Uterus (tissue), 4 donors: ENCODE measurements around the gene JARID2. TPM values are rescaled to one million over a fixed set of nuclear protein-coding genes. Genes with fewer than 3 reads are reported as not detected.

ENCODE experiments used
- DNase-seq, 2 donors: peaks; one replicate each; pipeline ENCODE4 v3.0.0-alpha.2; 2019 to 2020
- H3K27ac ChIP-seq, 2 donors: fragments of 200-600 bp; sonication (generic); 1 replicate in 1 of 2; 2 replicates in 1 of 2; pipeline ENCODE4 v1.5.1; 2016 to 2018
- H3K27me3 ChIP-seq, 2 donors: fragments of 200-600 bp; sonication (generic); one replicate each; pipeline ENCODE4 v1.5.1; 2018 to 2019; ENCODE audit warnings: control low read depth in 1 of 2
- H3K36me3 ChIP-seq, 2 donors: fragments of 200-600 bp; sonication (generic); one replicate each; pipeline ENCODE4 v1.5.1; 2019; ENCODE audit warnings: control low read depth in 1 of 2
- H3K4me1 ChIP-seq, 2 donors: fragments of 200-600 bp; sonication (generic); one replicate each; pipeline ENCODE4 v1.5.1; 2018 to 2019; ENCODE audit warnings: control low read depth in 1 of 2
- H3K4me3 ChIP-seq, 2 donors: fragments of 200-600 bp; sonication (generic); 1 replicate in 1 of 2; 2 replicates in 1 of 2; pipeline ENCODE4 v1.5.1; 2018 to 2019; ENCODE audit warnings: mild to moderate bottlenecking in 1 of 2
- H3K9me3 ChIP-seq, 2 donors: fragments of 200-600 bp; sonication (generic); one replicate each; pipeline ENCODE4 v1.5.1; 2019; ENCODE audit warnings: control low read depth in 1 of 2
- POLR2A ChIP-seq, 2 donors: fragments of 450-650 bp; IDR thresholded peaks; one replicate each; pipeline ENCODE4 v1.6.1; 2016; ENCODE audit warnings: antibody characterized with exemption in 2 of 2, mild to moderate bottlenecking in 1 of 2, moderate library complexity in 1 of 2
- intact Hi-C: fragments of 100-400 bp; cut with DNase I; formaldehyde crosslinking; loops from one replicate; pipeline ENCODE4 v1.15.1; 2023; ENCODE audit warnings: low total_unique reads
- total RNA-seq, 4 donors: library from RNA; depleted of rRNA in 3 of 4; stranded (reverse); fragments of >200 nt in 3 of 4; gene quantifications; one replicate each; pipeline versions ENCODE4 v1.1.0 to v1.2.4, GENCODE V29; 2014 to 2023
- TF ChIP-seq, protein P1 (sequence below), 4 experiments: fragments of 200-600 bp in 2 of 4; fragments of 450-650 bp in 2 of 4; sonication (generic) in 2 of 4; IDR thresholded peaks; one replicate each; pipeline ENCODE4 v1.5.1; 2016 to 2019; ENCODE audit warnings: antibody characterized with exemption in 4 of 4, mild to moderate bottlenecking in 2 of 4, moderate library complexity in 1 of 4
- donor health status: DM: yes; HTN: yes; CAD: no.

JARID2 gene
- total RNA-seq, 4 donors from 2014 or later, result 2.6 to 15.8 (median 8.0) TPM

DNA sequence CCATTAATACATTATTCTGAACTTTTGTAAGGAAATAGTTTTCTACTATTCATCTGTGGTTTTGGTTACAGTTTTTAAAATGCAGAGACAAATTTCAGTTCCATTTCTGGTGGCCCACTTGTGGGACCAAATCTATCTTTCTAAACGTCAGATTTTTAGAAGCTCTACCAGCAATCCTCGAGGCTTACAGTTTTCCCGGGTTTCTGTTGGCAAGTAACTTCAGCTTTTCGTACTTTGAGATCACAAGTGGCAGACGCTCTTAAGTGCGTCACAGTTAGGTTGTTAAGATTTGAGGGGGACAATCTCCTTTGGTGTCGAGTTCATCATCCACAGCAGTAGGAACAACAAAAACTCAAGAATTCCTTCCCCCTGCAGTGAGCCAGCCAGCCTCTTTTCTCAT lies 60.0 kb downstream of the JARID2 start:
- H3K27ac ChIP-seq, result no peak overlapping the region
- intact Hi-C loops, result no loop called here

DNA sequence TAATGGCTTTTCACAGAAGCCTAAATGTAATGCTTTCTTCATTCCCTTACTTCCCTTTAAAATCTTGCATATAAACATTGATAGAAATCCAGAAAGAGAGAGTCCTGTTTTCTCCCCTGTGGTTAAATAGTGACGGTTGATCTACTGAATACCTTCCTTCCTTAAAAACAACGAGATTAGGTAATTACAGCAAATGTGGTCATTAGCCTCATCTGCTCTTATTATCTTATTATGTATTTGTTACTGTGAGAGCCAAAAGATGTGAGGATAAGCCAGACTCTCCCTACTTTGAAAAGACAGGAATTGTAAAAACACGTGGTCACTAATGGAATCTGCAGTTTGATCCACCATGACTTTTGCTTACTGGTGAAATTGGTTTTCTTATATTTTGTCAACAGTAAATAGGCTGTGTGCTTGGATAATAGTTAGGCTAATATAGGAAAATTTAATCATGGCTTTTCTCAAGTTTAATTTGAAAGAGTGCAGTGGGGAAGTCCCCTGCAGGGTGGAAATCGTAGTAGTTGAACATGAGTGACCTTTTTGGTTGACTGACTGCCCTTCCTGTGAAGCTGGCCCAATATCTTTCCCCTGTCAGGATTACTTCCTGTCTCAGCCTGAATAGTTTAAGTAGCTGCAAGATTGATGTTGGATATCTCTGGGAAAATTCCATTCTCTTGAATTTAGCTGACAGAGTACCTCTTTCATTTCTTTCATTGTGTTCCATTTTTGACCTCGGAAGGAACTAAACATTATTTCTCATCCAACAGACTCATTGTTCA lies 62.8 kb downstream of the JARID2 start:
- no peaks in the 10 kb centered on the region for H3K4me1 ChIP-seq
- no peak for TF ChIP-seq POLR2A (IDR thresholded peaks at IDR 0.05)
- TF ChIP-seq, protein P1, sequence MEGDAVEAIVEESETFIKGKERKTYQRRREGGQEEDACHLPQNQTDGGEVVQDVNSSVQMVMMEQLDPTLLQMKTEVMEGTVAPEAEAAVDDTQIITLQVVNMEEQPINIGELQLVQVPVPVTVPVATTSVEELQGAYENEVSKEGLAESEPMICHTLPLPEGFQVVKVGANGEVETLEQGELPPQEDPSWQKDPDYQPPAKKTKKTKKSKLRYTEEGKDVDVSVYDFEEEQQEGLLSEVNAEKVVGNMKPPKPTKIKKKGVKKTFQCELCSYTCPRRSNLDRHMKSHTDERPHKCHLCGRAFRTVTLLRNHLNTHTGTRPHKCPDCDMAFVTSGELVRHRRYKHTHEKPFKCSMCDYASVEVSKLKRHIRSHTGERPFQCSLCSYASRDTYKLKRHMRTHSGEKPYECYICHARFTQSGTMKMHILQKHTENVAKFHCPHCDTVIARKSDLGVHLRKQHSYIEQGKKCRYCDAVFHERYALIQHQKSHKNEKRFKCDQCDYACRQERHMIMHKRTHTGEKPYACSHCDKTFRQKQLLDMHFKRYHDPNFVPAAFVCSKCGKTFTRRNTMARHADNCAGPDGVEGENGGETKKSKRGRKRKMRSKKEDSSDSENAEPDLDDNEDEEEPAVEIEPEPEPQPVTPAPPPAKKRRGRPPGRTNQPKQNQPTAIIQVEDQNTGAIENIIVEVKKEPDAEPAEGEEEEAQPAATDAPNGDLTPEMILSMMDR (IDR thresholded peaks at IDR 0.05), result no peak

More for the DNA sequence above, 60.0 kb downstream of the JARID2 start:
- Histone ChIP-seq H3K4me1 (no peaks in the 10 kb centered on the region), H3K9me3 (no peaks in the 10 kb centered on the region), H3K36me3 (no peaks in the 10 kb centered on the region), H3K4me3 (no peak overlapping the region), H3K27me3 (no peaks in the 10 kb centered on the region)
- TF ChIP-seq, protein P1 (IDR thresholded peaks at IDR 0.05), result no peak
- TF ChIP-seq POLR2A (IDR thresholded peaks at IDR 0.05), result no peak
- DNase-seq, result no peak

DNA sequence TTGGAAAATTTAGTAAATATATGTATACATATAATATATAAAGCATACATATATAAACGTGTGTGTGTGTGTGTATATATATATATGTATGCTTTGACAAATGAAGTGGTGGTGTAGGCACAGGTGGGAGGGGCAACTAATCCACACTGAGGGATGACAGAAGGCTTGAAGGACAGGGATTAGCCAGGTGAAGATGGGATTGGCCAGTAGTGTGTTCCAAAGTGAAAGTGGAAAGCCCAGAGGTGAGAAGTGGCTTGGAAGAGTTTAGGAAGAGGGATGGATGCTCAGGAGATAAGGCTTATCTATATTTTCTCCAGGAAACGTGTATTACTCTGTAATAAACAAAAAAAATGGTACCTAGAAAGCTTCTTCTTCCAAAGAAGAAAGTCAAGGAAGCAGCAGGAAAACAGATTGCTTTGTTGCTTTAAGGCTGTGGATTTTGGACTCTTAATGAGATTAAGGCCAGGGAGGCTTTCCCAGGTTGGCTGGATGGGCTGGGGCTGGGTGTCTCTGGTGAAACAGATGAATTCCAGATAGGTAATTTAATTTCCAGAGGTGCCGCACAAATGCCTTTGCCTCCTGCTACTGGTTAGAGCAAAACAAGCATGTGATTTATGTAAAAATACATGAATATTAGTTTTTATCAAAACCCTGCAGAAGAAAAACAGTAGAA lies 63.9 kb downstream of the JARID2 start:
- no peaks in the 10 kb centered on the region for H3K27me3 ChIP-seq
- TF ChIP-seq, protein P1 (IDR thresholded peaks at IDR 0.05), result no peak
- no peak for TF ChIP-seq POLR2A (IDR thresholded peaks at IDR 0.05)
- H3K4me1 ChIP-seq, result no peaks in the 10 kb centered on the region
- H3K27ac ChIP-seq, result no peak overlapping the region
- intact Hi-C loops, result no loop called here
- H3K36me3 ChIP-seq, result no peaks in the 10 kb centered on the region
- no peaks in the 10 kb centered on the region for H3K9me3 ChIP-seq
- no peak for DNase-seq
- H3K4me3 ChIP-seq, result no peak overlapping the region

More for the DNA sequence above, 62.8 kb downstream of the JARID2 start:
- no peak for DNase-seq
- Histone ChIP-seq H3K27ac (no peak overlapping the region), H3K27me3 (no peaks in the 10 kb centered on the region), H3K36me3 (no peaks in the 10 kb centered on the region), H3K4me3 (no peak overlapping the region), H3K9me3 (no peaks in the 10 kb centered on the region)
- intact Hi-C loops, result no loop called here

DNA sequence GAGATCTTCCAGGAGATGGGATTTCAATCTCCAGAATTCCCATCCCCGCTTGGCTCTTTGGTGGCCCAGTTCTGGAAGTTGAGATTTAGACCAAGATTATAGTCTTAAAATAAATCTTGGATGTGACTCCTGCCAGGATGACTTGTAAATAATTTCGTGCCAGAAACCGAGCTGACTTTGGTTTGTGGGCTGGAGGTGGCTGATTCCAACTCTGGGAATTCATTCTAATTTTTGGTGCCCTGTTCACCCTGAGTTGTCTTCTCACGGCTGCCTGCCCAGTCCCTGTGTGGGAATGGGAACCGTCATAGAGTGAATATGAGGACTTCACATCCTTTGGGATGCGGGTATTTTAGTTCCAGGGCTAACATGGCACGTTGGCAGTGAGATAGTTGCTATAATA lies 64.8 kb downstream of the JARID2 start:
- Histone ChIP-seq H3K27me3 (no peaks in the 10 kb centered on the region), H3K4me1 (no peaks in the 10 kb centered on the region), H3K9me3 (no peaks in the 10 kb centered on the region), H3K27ac (no peak overlapping the region), H3K4me3 (no peak overlapping the region), H3K36me3 (no peaks in the 10 kb centered on the region)
- no peak for TF ChIP-seq POLR2A (IDR thresholded peaks at IDR 0.05)
- TF ChIP-seq, protein P1 (IDR thresholded peaks at IDR 0.05), result no peak
- intact Hi-C loops, result no loop called here
- DNase-seq, result no peak

DNA sequence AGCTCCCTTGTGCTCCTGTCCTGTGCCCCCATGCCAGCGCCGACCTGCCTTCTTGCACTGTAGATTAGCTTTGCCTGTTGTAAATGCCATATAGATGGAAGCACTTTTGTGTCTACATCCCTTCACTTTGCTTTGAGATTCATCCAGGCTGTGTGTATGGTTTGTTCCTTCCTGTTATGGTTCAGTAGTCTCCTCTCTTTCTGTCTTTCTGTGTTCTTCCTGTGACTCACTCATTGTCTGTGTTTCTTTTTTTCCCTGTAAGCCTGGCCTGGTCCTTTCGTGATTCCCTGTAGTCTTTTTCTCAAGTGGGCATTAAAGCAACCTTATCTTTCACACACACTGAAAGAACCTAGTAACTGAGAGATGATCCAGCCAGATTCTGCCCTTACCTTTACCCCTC lies 66.6 kb downstream of the JARID2 start:
- intact Hi-C loops, result no loop called here
- TF ChIP-seq, protein P1 (IDR thresholded peaks at IDR 0.05), result no peak
- no peak for TF ChIP-seq POLR2A (IDR thresholded peaks at IDR 0.05)
- DNase-seq, result no peak
- Histone ChIP-seq H3K36me3 (no peaks in the 10 kb centered on the region), H3K4me1 (no peaks in the 10 kb centered on the region), H3K4me3 (no peak overlapping the region), H3K27me3 (no peaks in the 10 kb centered on the region), H3K27ac (no peak overlapping the region), H3K9me3 (no peaks in the 10 kb centered on the region)
